Stimulated activated CD8-positive, alpha-beta memory T cell treated with anti-CD3 and anti-CD28 coated beads, Interleukin-15, amount 100 ng/mL, for 48 hours (primary cell): ENCODE data around the gene PUS1.

ENCODE experiments used
- DNase-seq, 2 donors: peaks; one replicate each; pipeline ENCODE4 v3.0.0-alpha.2; 2020; ENCODE audit warnings: low read depth in 2 of 2

Gene PUS1

GRCh38 chr12:131915823-131916222 lies 13.3 kb upstream of the PUS1 start:
- no peak for DNase-seq

GRCh38 chr12:131916306-131917138 lies 12.6 kb upstream of the PUS1 start:
- DNase-seq, result no peak

DNA sequence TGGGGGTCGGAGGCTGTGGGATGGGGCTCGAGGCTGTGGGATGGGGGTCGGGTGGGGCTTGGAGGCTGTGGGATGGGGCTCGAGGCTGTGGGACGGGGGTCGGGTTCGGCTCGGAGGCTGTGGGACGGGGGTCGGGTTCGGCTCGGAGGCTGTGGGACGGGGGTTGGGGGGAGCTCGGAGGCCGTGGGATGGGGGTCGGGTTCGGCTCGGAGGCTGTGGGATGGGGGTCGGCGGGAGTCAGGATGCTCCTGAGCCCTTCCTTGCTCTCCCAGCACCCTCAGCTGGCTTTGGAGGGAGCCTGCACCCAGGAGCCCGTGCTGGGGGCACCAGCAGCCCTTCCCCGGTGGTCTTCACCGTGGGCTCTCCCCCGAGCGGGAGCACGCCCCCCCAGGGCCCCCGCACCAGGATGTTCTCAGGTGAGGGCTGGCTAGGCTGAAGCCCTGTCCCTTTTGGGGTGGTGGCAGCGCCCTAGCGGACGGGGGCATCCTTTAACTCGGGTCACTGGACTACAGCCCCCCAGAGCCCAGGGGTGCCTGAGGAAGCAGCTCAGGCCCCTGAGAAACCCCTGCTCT lies 11.9 kb upstream of the PUS1 start:
- no peak for DNase-seq

- no peak for DNase-seq
These were observed 11.3 kb upstream of the PUS1 start for GRCh38 chr12:131917711-131918306.

GRCh38 chr12:131918311-131919050 lies 10.6 kb upstream of the PUS1 start:
- no peak for DNase-seq

GRCh38 chr12:131919051-131919347 lies 10.1 kb upstream of the PUS1 start:
- DNase-seq, result no peak

GRCh38 chr12:131919366-131920156 lies 9.5 kb upstream of the PUS1 start:
- no peak for DNase-seq

GRCh38 chr12:131920157-131920508 lies 8.9 kb upstream of the PUS1 start:
- no peak for DNase-seq

- no peak for DNase-seq
These were observed 7.9 kb upstream of the PUS1 start for GRCh38 chr12:131920902-131921840.

DNA sequence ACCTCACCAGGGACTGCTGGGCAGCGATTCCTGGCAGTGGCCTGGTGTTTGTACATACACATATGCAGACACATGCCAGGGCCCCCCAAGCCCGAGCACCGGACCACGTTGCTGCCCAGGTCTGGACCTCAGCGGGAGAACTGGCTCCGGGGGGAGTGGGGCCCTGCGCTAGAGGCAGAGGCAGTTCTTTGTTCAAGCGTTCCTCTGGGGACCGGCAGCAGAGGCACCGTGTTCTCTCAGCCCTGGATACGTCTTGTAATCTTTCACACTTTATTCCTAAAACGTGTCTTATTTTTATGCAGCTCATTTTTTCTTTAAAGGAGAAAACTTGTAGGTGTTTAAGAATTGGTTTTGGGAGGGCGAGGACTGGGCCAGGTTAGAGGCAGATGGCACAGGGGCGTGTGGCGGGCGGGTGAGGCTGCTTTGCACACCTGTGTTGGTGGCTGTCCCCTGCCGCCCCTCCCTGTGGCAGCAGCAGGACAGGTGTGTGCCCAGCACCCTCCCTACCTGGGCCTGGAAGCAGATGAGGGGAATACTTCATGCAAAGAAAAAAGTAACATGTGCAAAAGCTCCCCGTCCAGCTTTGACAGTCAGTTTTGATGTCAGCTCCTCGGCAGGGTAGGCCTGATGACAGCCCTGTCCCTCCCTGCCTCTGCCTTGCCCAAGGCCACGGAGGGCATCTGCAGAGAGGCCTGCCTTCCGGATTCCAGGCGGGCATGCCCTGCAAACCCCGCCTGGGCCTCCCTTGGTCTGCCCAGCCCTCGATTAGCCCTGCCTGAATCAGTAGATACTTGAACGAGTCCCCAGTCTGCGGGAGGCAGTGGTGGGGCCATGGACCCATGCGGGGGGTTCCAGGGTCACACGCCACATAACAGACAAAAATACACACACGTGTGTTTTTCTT lies 7.0 kb upstream of the PUS1 start:
- DNase-seq, result no peak

DNA sequence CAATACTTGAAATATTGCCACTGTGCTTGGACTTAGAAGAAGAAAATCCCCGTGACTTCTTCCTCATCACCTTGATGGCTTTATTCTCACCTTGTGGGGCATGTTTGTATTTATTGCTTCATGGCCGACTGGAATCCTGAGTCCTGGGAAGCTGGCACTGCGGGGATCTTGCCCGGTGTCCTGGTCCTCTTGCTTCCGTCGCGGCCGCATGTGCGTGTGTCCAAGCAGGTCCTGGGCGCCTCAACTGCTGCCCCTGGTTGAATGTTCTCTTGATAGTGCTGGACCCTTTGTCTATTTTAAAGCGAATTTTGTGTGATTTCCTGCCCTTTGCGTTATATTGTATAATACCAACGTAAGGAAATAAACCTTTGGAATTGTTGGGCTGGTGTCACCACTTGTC lies 6.3 kb upstream of the PUS1 start:
- DNase-seq, result no peak

DNA sequence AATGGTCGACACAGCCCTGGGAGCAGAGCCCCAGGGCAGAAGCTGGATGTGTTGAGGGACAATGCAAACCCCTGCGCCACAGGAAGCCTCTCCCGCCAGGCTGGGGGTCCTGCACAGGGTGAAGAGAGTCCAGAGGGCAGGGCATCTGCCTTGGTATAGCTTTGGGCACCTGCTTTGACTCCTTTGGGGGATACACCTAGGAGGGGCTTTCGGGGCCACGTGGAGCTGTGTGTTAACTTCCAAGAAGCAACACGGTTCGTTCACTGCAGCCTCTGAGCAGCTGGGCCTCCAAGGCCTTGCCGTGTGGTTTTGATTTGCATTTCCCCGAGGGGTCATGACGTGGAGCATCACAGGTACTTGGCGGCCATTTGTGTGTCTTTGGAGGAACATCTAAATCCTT lies 5.8 kb upstream of the PUS1 start:
- no peak for DNase-seq

DNA sequence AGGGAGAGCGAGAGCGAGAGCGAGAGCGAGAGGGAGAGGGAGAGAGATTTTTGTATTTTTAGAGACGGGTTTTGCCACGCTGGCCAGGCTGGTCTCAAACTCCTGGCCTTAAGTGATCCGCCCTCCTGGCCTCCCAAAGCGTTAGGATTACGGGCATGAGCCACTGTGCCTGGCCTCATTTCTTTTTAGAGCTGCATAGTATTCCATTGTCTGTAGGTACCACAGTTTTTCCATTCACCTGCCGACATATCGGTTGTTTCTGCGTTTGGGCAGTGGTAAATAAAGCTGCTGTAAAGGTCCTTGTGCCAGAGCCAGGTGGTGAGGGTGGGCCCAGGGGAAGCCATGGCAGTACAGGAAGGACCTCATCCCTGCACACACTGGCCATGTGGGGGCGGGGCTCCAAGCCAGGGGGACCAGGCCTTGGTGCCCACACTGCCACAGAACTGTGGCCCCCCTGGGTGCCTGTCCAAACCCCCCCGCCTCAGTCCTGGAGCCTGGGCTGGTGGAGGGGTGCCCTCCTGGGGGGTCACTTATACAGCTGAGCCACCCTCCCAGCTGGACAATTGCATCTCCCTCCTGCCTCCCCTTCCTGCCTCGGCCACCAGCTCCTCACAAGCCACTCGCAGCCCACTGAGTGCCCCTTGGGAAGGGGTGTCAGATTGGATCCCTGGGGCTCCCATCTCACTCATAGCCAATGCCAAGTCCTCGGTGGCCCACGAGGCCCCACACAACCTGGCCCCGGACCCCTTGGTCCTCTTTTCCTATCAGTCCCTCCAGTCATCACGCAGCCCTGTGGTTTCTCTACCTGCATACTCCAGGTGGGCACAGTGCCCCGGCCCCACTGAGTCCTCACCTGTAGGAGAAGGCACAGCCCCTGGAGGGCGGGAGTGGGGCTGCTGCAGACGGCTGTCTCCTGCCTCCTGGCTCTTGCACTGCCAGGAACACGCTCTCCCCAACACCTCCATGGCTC lies 1.7 kb upstream of the PUS1 start:
- no peak for DNase-seq

GRCh38 chr12:131928080-131928710 lies 881 bp upstream of the PUS1 start:
- no peak for DNase-seq

- peak in 1 of 2 donors; percentile 8 for DNase-seq
These were observed 743 bp downstream of the PUS1 start for GRCh38 chr12:131929581-131930456.

- no peak for DNase-seq
These were observed 1.4 kb downstream of the PUS1 start for GRCh38 chr12:131930510-131930909.

- no peak for DNase-seq
These were observed 4.3 kb downstream of the PUS1 start for GRCh38 chr12:131933387-131933786.
